ENCODE results near the gene MYMX.

Gene MYMX

GRCh38 chr6:44250718-44251123 is 34.0 kb downstream of the MYMX start:
- DNase-seq (ENCODE audit: low read depth in 2 of 2): no peak

- DNase-seq (ENCODE audit: low read depth in 2 of 2): no peak
Observed at GRCh38 chr6:44251576-44252524, 35.1 kb downstream of the MYMX start.

- no peak for DNase-seq (ENCODE audit: low read depth in 2 of 2)
Observed at GRCh38 chr6:44253307-44254101, 36.8 kb downstream of the MYMX start.

GRCh38 chr6:44254191-44255104 is 37.7 kb downstream of the MYMX start:
- DNase-seq (ENCODE audit: low read depth in 2 of 2): no peak

DNA sequence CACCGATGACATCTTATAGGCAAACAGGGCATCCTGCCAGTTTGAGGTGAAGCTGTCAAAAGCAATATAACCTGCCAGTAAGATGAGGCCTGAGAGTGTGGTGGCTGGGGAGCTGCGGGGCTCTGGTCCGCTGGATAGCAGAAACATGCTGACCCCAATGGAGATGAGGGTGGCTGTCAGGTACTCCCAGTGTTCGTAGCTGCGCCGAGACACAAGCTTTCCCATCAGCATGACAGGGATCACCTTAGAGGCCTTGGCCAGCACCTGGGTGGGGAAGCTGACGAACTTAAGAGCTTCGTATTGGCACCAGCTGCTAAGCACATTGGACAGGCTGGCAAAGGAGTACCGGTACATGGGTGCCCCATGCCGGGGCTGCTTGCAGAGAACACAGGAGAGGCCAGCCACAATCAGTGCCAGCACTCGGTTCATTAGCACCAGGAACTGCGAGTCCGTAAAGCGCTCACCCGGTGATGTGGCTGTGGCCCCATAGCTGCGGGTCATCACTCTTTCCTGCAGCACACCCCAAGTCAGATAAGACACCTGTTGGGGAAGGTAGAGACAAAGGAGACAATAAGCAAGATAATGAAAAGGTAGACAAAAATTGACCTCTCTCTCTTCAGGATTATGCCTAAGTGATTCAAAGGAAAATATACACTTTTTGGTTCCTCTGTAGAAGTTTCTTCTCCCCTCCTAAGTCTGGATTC is 38.5 kb downstream of the MYMX start:
- no peak for DNase-seq (ENCODE audit: low read depth in 2 of 2)

- no peak for DNase-seq (ENCODE audit: low read depth in 2 of 2)
Observed at GRCh38 chr6:44255871-44256774, 39.4 kb downstream of the MYMX start.

DNA sequence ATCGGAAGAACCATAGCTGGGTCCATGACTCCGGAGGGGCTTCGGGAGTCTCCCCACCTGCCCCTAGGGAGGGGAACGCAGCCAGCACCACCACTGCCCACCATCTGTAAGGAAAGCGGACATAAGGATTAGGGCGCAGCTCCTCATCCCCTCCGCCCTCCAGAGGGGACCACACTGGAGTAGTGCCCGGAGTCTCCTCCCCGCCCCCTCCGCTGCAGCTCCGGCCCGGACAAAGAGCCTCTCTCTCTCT is 40.0 kb downstream of the MYMX start:
- no peak for DNase-seq (ENCODE audit: low read depth in 2 of 2)

GRCh38 chr6:44257025-44257752 is 40.5 kb downstream of the MYMX start, which contains the start of gene SLC35B2:
Gene SLC35B2, minus strand, starts transcription at chr6:44257528. Its CDS starts 118 bp downstream, at chr6:44257410.
- DNase-seq (ENCODE audit: low read depth in 2 of 2): peak in 1 of 2 donors; percentile 64

GRCh38 chr6:44257753-44258324 is 41.1 kb downstream of the MYMX start:
- DNase-seq (ENCODE audit: low read depth in 2 of 2): no peak

DNA sequence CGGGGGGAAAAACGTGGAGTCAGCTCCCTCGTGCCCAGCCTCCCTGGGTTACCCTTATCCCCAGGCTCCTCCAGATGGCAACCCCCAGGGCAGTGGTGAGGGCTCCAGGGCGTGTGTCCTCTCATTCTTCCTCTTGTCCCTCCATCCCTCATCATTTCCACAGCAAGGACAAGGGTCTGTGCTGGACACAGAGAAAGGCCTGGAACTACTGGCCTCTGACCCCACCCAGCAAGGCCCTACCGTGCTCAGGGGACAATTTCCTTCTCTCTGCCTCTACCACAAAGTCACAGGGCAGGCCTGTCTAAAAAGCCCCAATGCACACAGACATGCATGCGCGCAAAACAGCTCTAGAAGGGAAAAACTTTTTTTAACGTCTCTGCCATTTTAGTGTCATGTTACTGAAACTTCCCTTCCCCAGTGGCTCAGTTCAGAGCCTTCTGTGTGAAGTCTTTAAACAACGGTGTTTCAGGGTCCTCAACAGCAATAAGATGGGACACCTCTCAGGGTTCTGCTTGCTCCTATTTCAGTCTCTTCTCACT is 41.7 kb downstream of the MYMX start:
- DNase-seq (ENCODE audit: low read depth in 2 of 2): no peak

- DNase-seq (ENCODE audit: low read depth in 2 of 2): no peak
Observed at GRCh38 chr6:44258921-44259320, 42.2 kb downstream of the MYMX start.

- no peak for DNase-seq (ENCODE audit: low read depth in 2 of 2)
Observed at GRCh38 chr6:44260011-44260410, 43.3 kb downstream of the MYMX start.

- no peak for DNase-seq (ENCODE audit: low read depth in 2 of 2)
Observed at GRCh38 chr6:44260451-44261297, 43.9 kb downstream of the MYMX start.

DNA sequence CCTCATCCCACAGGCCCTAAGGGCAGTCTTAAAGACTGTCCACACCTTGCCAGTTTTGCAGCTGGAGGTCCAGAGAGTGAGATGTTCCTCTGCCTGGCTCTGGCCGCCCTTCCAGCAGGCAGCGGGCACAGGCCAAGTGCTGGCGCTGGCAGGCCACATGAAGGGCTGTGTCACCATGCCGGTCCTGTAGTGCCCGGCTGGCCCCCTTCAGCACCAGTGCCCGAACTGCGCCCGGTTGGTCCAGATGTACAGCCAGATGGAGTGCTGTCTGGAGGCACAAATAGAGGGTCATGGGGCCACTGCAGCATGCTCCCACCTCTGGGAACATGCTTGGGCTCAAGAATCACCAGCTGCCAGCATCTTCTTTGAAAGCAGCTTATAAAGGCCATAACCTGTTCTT is 44.9 kb downstream of the MYMX start:
- no peak for DNase-seq (ENCODE audit: low read depth in 2 of 2)

DNA sequence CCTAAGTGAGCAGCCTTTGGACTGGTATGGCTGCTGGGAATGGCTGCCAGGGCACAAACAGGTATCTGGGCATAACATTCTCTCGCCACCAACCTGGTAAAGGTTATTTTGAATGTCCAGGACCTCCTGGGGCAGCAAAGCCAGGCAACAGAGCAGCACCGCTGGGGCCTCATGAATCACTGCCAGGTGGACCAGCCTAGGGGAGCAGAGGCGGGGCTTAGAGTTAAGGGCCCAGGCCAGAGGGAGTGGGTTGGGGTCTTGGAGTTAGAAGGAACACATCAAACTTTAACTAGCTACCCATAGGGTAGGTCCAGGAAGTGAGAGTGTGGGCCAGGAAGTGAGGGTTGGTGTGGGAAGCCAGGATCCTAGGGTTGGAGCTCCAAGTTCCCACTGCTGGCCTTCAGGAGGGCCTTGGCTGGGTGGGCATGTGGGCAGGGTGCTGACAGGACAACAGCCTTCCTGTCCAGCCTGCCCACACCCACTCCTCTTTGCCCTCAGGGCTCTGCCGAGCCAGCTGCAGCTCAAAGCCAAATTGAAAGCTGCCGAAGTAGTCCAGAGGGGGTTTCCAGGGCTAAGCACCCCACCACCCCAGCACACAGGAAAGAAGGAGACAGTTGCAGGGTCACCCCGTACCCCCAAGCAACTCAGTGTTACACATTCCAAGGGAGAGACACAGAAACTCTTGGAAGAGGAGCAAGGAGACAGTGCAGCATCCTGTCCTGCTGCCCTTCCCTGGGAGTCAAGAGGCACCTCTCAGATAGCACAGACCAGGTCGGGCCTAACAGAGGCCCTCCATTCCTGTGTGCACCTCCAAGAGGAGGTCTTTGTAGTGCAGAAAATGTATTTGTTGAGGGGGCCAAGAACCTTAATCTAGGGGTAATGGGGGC is 46.0 kb downstream of the MYMX start:
- DNase-seq (ENCODE audit: low read depth in 2 of 2): no peak

GRCh38 chr6:44263354-44264100 is 46.8 kb downstream of the MYMX start:
- no peak for DNase-seq (ENCODE audit: low read depth in 2 of 2)
